HepG2 (cell line): ENCODE results near the gene SCAF4. TPM values are rescaled to one million over a fixed set of nuclear protein-coding genes. Genes with fewer than 3 reads are reported as not detected.

ENCODE experiments used
- ATAC-seq: fragments of 200-7000 bp; cut with Tn5 transposase; 3 replicates; pipeline ENCODE4 v1.9.1; 2020; ENCODE audit warnings: mild to moderate bottlenecking, moderate library complexity
- BruUV-seq: library from RNA; stranded (reverse); fragments of 400-500 nt; replicated peaks from 2 replicates; lab custom pipeline; 2021; lab: Mats Ljungman, UMichigan
- CTCF ChIA-PET: fragments of 300-600 bp; formaldehyde crosslinking; extraction: SDS; loops from one replicate; lab custom pipeline; 2021; ENCODE audit warnings: low total read pairs, inconsistent platforms, low intra/inter-chr PET ratio; lab: Yijun Ruan, JAX
- POLR2A ChIA-PET: fragments of 350-600 bp; sonication (Branson Sonifier 250); formaldehyde crosslinking; loops from one replicate; lab custom pipeline; 2020; ENCODE audit warnings: antibody characterized with exemption, inconsistent platforms; lab: Yijun Ruan, JAX
- DNase-seq: peaks from one replicate; pipeline ENCODE4 v3.0.0-alpha.2; 2015; ENCODE audit warnings: low spot score
- FAIRE-seq: peaks from 3 replicates; lab custom pipeline; 2011; peaks lifted over from hg19 to GRCh38; lab: Jason Lieb, UNC
- H2AFZ ChIP-seq: one replicate; pipeline ENCODE4 v1.6.1; 2011; ENCODE audit warnings: low read length, inconsistent platforms
- H3K27ac ChIP-seq: fragments of 300-600 bp; 3 replicates; pipeline ENCODE4 v1.8.0; 2011; ENCODE audit warnings: mixed run types, mild to moderate bottlenecking, mixed read lengths, low read length, inconsistent platforms; ENCODE audit not compliant: insufficient read depth; ENCODE audit errors: extremely low read length
- H3K27me3 ChIP-seq, 2 experiments: fragments of 200-600 bp in 1 of 2; 2 replicates in 1 of 2; 3 replicates in 1 of 2; pipeline versions ENCODE4 v1.6.0 to v1.8.0; 2011; ENCODE audit warnings: low read length in 2 of 2, mild to moderate bottlenecking in 2 of 2, moderate library complexity in 2 of 2, inconsistent platforms in 1 of 2; ENCODE audit not compliant: insufficient read depth in 2 of 2, control insufficient read depth in 1 of 2
- H3K36me3 ChIP-seq, 2 experiments: fragments of 200-600 bp in 1 of 2; replicated peaks in 1 of 2; 2 replicates in 1 of 2; 3 replicates in 1 of 2; pipeline versions ENCODE4 v1.5.1 to v1.8.0; 2011; ENCODE audit warnings: low read length in 2 of 2, inconsistent platforms in 1 of 2; ENCODE audit not compliant: insufficient read depth in 2 of 2, control insufficient read depth in 1 of 2
- H3K4me1 ChIP-seq: 2 replicates; pipeline ENCODE4 v1.5.1; 2012; ENCODE audit warnings: low read length, inconsistent platforms; ENCODE audit not compliant: insufficient read depth
- H3K4me2 ChIP-seq: 2 replicates; pipeline ENCODE4 v1.6.0; 2011; ENCODE audit warnings: low read depth, low read length, inconsistent platforms
- H3K4me3 ChIP-seq, 3 experiments: fragments of 200-600 bp in 1 of 3; sonication (generic), shearing (Covaris generic) in 1 of 3; replicated peaks in 1 of 3; 2 replicates each; pipeline ENCODE4 v1.5.1; 2011 to 2016; ENCODE audit warnings: low read length in 3 of 3, inconsistent platforms in 2 of 3, low read depth in 2 of 3, mild to moderate bottlenecking in 2 of 3, control low read depth in 1 of 3, mixed read lengths in 1 of 3; ENCODE audit not compliant: insufficient read depth in 1 of 3
- H3K79me2 ChIP-seq: one replicate; pipeline ENCODE4 v1.6.1; 2011; ENCODE audit warnings: low read length, inconsistent platforms; ENCODE audit not compliant: insufficient read depth
- H3K9ac ChIP-seq: 2 replicates; pipeline ENCODE4 v1.6.0; 2011; ENCODE audit warnings: mild to moderate bottlenecking, low read depth, low read length, inconsistent platforms; ENCODE audit not compliant: insufficient read depth
- H3K9me3 ChIP-seq: 2 replicates; pipeline ENCODE4 v1.5.1; 2012; ENCODE audit warnings: mild to moderate bottlenecking, low read length
- H4K20me1 ChIP-seq: 2 replicates; pipeline ENCODE4 v1.6.0; 2011; ENCODE audit warnings: inconsistent platforms, mild to moderate bottlenecking, low read length, moderate library complexity; ENCODE audit not compliant: insufficient read depth
- MED8 ChIP-seq: sonication (generic); formaldehyde crosslinking; IDR thresholded peaks from 2 replicates; pipeline ENCODE4 v1.8.1; 2023; ENCODE audit warnings: mild to moderate bottlenecking, missing genetic modification reagents; ENCODE audit not compliant: insufficient replicate concordance
- ZBTB3 ChIP-seq: sonication (generic); formaldehyde crosslinking; IDR thresholded peaks from 2 replicates; pipeline ENCODE4 v1.4.0; 2020; ENCODE audit warnings: low read depth, mild to moderate bottlenecking, moderate library complexity, missing genetic modification reagents, borderline replicate concordance
- ZNF121 ChIP-seq: sonication (generic); formaldehyde crosslinking; IDR thresholded peaks from 2 replicates; pipeline ENCODE4 v1.5.0; 2020; ENCODE audit warnings: mild to moderate bottlenecking, missing genetic modification reagents
- ZNF770 ChIP-seq: sonication (generic); formaldehyde crosslinking; IDR thresholded peaks from 2 replicates; pipeline ENCODE4 v1.5.0; 2020; ENCODE audit warnings: mild to moderate bottlenecking, missing genetic modification reagents
- ZNF83 ChIP-seq: sonication (generic); formaldehyde crosslinking; IDR thresholded peaks from 2 replicates; pipeline ENCODE4 v1.4.0; 2020; ENCODE audit warnings: missing genetic modification reagents, mild to moderate bottlenecking, borderline replicate concordance
- WGBS: methylation state at CpG from one replicate; pipeline ENCODE4 v1.1.6; 2017; ENCODE audit warnings: low lambda C conversion rate; 5-methylcytosine and 5-hydroxymethylcytosine counted together
- in situ Hi-C: cut with HindIII; loops from 2 replicates; pipeline ENCODE4 v1.10.0; 2017; ENCODE audit warnings: low pct_unique_long_range_greater_than_20kb; ENCODE audit not compliant: extremely low pct_ligation_motif_present
- intact Hi-C: fragments of 100-400 bp; cut with micrococcal nuclease; formaldehyde crosslinking; loops from one replicate; pipeline ENCODE4 v1.10.0; 2022; ENCODE audit not compliant: unreplicated experiment
- polyA plus RNA-seq, 8 experiments: library from polyadenylated mRNA; depleted of rRNA in 3 of 8; stranded (reverse) in 7 of 8; unstranded in 1 of 8; fragments of >200 nt; fragmentation: Illumina TruSeq in 4 of 8; extraction: Trizol in 4 of 8; gene quantifications; 2 replicates each; pipeline versions ENCODE4 v1.2.1 to v1.2.3, GENCODE V29; 2011 to 2016; ENCODE audit warnings: low read depth in 4 of 8, missing spikeins in 1 of 8, mixed read lengths in 1 of 8; ENCODE audit not compliant: insufficient read depth in 1 of 8
- total RNA-seq, 5 experiments: library from RNA; depleted of rRNA; stranded (reverse); fragments of >200 nt; fragmentation: Illumina TruSeq; extraction: Trizol; gene quantifications; 2 replicates each; pipeline ENCODE4 v1.2.3, GENCODE V29; 2016; ENCODE audit warnings: low read depth in 1 of 5

Gene SCAF4
- total and polyA plus RNA-seq, 2 of the 13 experiments (the other 11 are each of a cell fraction or from before 2014, with no cell fraction given): 9.1 to 11.5 TPM

- CTCF ChIA-PET: no interaction called here
- no peak for TF ChIP-seq MED8 (CRISPR knock-in tag)
- no peak for TF ChIP-seq ZNF83
- no peak for TF ChIP-seq ZBTB3 (CRISPR knock-in tag)
- 0 out of 2 replicates have a peak, but pooled peaks have one; percentile 53 for TF ChIP-seq ZNF121 (CRISPR knock-in tag)
- peak; percentile 83 for TF ChIP-seq ZNF770 (CRISPR knock-in tag)
- in situ Hi-C loops (no loop called here), intact Hi-C loops (no loop called here)
- Histone ChIP-seq H2AFZ (no peak overlapping the region), H3K27me3 (no peaks in the 10 kb centered on the region; a peak in 1 of 5 replicates), H3K4me2 (no peak overlapping the region; the same call in 1 of the 2 replicates), H3K27ac (no peak overlapping the region), H3K79me2 (peaks cover 95% of the 10 kb centered on the region), H3K9ac (no peak overlapping the region), H4K20me1 (peaks cover 90% of the 10 kb centered on the region), H3K4me3 (no peak overlapping the region), H3K4me1 (peaks cover 67% of the 10 kb centered on the region), H3K9me3 (no peaks in the 10 kb centered on the region), H3K36me3 (peaks cover 0 to 13% of the 10 kb centered on the region in 2 experiments; a peak in 1 of 5 replicates)
- POLR2A ChIA-PET: no interaction called here
- DNase-seq (no peak), FAIRE-seq (no peak), ATAC-seq (no peak)
- BruUV-seq: no TSS peak
- 94% methylated on average over 4 of the region's 4 CpGs for WGBS
Measured at GRCh38 chr21:31726407-31726806, 5.5 kb downstream of the SCAF4 start.
